GM18498 (cell line): ENCODE measurements around the gene PIP.
A peak's percentile ranks its signal among the peaks of the same experiment; 100 is the strongest.
"Not testable (repeated sequence)": the region's sequence is repeated elsewhere in the genome, so short reads cannot be mapped to it uniquely, and the experiment has no call there.

Source experiments
- ATAC-seq: cut with Tn5 transposase; IDR thresholded peaks from one replicate; pipeline ENCODE4 v1.9.1; 2021; ENCODE audit warnings: mild to moderate bottlenecking, moderate library complexity; ENCODE audit not compliant: unreplicated experiment

Gene PIP, protein sequence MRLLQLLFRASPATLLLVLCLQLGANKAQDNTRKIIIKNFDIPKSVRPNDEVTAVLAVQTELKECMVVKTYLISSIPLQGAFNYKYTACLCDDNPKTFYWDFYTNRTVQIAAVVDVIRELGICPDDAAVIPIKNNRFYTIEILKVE

DNA sequence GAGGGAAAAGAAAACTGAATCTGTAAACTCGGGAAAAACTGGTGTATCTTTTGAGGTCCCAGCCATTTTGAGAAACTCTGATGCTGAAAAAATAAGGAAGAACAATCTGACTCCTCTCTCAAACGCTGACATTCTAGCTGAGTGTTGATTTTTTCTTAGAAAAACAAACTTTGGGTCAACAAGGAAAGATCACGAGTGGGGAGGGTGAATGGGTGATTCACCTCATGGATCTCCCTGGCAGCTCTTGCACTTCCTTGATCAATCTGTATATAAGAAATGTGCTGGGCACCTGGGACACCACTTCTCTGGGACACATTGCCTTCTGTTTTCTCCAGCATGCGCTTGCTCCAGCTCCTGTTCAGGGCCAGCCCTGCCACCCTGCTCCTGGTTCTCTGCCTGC lies at the start of gene PIP:
TSS of gene PIP (plus strand) at position 297 of the 400 bp plus-strand sequence. CDS start at position 337, 40 bp downstream.
- no peak for ATAC-seq

DNA sequence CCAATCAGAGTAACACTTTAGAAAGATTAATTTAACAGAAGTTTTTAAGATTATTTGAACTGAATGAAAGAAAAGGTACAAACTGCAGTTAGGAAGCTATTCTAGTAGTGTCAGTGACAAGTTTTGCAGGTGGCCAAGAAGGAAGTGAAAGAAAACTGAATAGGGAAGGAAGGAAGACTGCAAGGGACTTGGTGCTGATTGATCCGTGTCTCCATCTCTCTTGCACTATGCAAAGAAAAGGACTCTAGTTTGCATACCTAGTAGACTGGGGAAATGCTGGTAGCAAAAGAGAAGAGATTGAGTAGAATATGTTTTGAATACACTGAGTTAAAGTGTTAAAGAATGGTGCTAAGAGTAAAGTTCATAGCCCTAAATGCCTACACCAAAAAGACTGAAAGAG lies 46.8 kb upstream of the PIP start:
- peak; percentile 50 for ATAC-seq

DNA sequence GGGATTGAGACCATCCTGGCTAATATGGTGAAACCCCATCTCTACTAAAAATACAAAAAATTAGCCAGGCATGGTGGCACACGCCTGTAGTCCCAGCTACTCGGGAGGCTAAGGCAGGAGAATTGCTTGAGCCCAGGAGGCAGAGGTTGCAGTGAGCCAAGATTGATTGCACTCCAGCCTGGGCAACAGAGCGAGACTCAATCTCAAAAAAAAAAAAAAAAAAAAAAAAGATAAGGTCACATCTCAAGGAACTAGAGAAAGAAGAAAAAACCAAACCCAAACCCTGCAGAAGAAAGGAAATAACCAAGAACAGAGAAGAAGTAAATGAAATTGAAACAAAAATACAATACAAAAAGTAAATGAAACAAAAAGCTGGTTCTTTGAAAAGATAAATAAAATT lies 46.3 kb upstream of the PIP start:
- not testable (repeated sequence) for ATAC-seq

DNA sequence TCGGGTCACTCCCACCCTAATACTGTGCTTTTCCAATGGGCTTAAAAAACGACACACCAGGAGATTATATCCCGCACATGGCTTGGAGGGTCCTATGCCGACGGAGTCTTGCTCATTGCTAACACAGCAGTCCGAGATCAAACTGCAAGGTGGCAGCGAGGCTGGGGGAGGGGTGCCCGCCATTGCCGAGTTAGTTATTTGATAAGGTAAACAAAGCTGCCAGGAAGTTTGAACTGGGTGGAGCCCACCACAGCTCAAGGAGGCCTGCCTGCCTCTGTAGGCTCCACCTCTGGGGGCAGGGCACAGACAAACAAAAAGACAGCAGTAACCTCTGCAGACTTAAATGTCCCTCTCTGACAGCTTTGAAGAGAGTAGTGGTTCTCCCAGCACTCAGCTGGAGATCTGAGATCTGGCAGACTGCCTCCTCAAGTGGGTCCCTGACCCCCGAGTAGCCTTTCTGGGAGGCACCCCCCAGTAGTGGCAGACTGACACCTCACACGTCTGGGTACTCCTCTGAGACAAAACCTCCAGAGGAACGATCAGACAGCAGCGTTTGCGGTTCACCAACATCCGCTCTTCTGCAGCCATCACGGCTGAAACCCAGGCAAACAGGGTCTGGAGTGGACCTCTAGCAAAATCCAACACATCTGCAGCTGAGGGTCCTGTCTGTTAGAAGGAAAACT lies 43.2 kb upstream of the PIP start:
- ATAC-seq, result not testable (repeated sequence)

DNA sequence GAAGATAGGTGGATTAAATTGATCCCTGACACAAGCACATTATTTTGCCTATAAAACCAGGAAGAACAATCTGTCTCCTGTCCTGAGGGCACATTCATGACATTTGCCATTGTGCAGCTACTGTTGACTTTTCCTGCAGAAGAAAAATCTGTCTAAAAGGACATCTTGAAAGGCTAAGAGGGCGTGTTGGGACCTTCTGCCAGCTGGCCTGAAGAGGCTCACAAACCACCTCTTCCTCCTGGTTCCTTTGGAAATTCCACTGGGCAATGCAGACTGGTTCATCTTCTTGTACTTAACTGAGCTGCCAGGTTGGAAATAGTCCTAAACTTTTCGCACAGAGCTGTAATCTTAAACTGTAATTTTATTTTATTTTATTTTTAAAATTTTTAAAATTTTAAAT lies 35.7 kb upstream of the PIP start:
- no peak for ATAC-seq

DNA sequence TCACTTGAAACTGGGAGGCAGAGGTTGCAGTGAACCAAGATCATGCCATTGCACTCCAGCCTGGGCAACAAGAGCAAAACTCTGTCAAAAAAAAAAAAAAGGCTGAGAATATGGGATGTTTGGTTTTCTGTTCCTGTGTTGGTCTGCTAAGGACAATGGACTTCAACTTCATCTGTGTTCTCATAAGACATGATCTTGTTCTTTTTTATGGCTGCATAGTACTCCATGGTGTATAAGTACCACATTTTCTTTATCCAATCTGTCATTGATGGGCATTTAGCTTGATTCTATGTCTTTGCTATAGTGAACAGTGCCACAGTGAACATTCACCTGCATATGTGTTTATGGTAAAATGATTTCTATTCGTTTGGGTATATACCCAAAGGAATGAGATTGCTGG lies 32.3 kb upstream of the PIP start:
- ATAC-seq, result not testable (repeated sequence)

DNA sequence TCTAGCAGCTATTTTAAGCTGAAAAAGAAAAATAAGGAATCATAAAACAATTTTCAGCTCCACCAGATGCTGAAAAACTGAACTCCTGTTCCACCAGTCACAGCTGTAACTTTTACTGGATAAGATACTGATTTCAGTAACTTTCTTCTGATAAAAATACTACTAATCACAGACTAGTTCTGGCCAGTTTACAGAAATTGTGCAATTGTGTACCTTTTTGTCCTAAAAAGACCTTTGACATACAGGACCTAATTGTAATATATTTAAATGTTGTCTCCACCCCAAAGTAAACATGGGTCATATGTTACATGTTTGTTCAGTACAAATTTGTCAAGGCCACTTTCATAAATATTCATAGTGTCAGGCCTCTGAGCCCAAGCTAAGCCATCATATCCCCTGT lies 27.1 kb upstream of the PIP start:
- no peak for ATAC-seq

DNA sequence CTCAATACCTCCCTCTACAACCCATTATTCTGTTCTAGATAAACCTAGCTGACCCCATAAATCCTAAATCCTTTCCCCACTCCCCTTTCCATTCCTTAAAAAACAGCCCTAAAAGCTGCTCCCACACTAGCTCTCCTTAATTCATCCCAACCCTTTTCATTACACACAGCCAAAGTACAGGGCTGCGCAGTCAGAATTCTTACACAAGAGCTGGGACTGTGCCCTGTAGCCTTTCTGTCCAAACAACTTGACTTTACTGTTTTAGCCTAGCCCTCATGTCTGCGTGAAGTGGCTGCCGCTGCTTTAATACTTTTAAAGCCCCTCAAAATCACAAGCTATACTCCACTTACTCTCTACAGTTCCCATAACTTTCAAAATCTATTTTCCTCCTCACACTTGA lies 23.9 kb upstream of the PIP start:
- ATAC-seq, result not testable (repeated sequence)

DNA sequence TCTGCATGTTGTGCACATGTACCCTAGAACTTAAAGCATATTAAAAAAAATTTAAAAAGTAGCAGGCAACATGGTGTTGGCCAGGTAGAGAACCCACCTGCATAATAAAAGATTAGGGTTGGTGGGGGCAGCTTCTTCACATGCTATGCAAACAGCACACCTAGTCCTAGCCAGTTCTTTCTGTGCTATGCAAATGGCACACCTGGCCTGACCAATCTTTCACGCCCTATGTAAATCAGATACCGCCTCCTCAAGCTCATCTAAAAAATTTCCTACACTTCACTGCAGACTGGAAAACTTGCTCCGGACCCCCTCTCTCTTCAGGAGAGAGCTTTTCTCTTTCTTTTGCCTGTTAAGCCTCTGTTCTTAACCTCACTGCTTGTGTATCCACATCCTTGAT lies 14.5 kb upstream of the PIP start:
- ATAC-seq, result no peak

DNA sequence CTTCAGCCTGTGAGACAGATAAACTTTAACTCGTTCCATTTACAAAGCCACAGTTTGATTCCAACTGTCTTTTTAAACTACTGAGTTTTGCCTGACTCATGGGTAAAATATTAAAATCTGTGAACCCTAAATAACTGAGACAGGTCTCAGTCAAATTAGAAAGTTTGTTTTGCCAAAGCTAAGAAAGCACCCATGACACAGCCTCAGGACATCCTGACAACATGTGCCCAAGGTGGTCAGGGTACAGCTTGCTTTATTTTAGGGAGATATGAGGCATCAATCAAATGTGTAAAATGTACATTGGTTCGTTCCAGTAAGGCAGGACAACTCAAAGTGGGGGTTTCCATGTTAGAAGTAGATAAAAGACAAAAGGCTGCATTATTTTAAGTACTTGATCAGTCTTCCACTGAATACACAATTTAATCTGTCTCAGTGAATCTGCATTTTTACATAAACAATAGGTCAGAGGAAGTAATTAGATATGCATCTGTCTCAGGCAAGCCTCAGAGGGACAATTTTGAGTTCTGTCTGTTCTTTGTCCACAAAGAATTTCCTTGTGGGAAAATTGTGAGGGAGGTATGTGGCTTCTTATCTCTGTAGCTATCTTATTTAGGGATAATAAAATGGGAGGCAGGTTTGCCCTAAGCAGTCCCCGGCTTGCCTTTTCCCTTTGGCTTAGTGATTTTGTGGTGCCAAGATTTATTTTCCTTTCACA lies 11.0 kb upstream of the PIP start:
- no peak for ATAC-seq

DNA sequence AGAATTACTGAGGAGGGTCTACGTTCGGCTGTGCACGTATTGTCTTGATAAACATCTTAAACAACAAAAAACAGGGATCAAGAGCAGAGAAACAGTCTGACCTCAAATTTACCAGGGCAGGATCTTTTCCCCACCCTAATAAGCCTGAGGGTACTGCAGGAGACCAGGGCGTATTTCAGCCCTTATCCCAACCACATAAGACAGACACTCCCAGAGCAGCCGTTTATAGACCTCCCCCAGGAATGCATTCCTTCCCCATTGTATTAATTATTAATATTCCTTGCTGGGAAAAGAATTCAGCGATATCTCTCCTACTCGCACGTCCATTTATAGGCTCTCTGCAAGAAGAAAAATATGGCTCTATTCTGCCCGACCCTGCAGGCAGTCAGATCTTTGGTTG lies 8.6 kb upstream of the PIP start:
- not testable (repeated sequence) for ATAC-seq

DNA sequence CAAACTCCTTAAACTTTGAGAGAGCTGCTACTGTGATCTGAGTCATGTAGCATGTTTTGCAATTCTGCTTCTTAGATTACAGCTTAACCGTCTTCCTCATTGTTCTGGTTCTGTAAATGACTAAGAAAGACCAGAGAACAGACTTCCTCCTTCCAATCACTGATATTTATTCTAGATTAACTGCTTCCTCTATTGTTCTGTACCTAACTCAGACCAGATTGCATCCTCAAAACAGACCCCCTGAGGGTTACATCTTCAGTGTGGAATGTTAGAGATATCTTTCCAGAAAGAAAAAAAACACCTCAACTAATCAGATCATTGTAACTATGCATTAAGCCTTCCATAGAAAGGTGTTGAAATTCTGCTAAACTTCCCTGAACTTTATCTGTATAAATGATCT lies 5.7 kb upstream of the PIP start:
- no peak for ATAC-seq

DNA sequence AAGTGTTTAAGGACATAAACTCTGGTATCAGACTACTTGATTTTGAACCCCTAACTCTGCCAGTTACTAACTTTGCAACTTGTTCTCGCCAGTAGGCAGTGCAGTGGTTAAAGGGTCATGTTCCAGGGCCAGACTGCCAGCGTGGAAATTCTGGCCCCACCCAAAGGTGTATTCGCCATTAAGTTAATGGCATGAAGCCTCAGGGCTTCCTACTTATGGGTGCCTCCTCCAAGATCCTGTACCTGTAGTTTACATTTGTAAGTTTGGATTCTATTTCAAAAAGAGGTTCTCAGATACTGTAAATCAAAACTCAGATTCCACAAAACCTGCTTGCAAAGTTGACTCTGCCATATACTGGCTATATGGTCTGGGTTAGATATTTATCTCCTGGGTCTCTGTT lies 2.8 kb upstream of the PIP start:
- ATAC-seq, result no peak

DNA sequence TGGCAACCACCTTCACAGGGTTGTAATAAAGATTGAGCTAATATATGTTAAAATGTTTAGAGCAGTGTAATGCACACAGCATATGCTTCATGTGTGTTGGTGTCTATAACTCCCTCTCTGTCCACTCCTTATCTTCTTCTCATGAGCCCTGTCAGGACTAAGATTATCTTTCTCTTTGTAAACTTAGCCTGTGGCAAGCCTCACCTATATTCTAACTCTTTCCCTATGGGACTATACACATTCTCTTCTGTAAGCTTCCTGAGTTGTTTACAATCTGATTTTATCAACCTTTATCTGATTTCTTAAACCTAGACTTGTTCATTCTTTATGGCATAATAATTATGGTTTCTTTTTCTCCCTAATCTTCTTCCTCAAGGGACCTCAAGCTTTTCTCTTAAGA lies 2.4 kb upstream of the PIP start:
- no peak for ATAC-seq

DNA sequence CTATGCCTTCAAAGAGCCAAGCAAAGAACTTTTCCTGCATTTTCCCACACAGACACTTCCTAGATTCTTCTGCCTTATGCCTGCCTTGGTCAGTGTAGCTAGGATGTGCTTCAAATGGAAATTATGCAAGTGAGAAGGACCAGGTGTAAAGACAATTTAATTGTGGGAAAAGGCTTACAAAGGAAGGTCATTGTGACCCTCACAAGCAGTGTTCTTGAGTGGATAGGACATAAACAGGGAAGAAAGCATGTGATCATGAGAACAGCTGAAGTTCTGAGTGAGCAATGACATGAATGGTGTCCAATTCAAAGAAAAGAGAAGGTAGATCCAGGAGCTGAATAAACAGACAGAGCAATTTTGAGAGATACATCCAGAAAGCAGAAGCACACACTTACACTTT lies 1.3 kb upstream of the PIP start:
- no peak for ATAC-seq

DNA sequence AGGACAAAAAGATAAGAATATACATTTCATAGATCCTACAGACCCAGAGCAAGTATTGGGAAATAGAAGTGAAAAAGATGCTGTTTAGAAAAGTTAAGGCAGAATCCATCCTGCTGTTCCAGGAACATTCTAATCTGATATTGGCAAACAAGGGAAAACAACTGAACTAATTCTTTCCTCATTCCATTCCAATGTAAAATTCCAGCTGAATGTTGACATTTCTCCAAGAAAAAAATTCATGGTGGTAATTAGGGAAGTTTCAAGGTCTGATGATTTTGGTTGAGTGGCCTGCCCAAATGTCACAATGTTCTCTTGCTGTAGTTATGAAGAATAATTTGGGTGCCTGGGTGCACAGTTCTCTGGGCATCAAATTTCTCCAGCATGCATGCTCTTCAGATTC lies 15.2 kb downstream of the PIP start:
- no peak for ATAC-seq

DNA sequence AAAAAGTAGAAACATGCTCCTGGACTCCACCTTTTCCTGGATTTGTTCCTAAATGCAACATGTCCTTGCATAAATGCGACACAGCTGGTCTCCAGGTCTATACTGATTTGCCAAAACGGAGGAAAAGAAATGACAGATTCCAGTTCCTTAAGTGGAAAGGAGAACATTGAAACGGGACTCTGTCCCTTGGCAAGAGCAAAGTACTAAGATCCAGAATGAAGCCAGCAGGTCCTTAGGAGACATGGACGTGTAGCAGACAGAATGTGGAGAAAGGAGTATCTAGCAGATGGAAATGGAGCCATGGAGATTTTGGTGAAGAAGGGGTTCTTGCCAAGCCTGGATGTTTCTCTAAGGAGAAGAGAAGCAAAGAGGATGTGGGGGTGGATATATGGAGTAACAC lies 16.2 kb downstream of the PIP start:
- no peak for ATAC-seq

DNA sequence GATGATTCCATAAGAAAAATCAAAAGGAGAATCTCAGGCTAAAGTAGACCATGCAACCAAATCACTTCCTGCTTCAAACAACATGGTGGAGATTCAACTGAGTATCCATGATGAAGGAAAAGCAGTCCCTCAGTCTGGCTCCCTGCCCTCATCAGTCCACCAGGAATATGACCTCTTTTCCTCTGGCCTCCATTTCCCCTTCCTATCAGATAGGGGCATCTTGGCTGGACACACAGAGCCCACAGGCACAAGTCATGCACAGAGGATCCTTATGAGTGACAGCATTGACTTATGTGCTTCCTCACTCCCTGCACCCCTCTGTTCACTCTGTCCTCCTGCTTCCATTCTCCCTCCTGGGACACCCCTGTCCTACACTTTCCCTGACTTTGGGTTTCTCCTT lies 16.8 kb downstream of the PIP start:
- no peak for ATAC-seq

DNA sequence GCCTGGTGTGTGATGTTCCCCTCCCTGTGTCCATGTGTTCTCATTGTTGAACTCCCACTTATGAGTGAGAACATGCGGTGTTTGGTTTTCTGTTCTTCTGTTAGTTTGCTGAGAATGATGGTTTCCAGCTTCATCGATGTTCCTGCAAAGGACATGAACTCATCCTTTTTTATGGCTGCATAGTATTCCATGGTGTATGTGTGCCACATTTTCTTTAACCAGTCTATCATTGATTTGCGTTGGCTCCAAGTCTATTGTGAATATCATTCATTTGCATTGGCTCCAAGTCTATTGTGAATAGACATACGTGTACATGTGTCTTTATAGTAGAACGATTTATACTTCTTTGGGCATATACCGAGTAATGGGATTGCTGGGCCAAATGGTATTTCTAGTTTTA lies 18.8 kb downstream of the PIP start:
- ATAC-seq, result not testable (repeated sequence)

DNA sequence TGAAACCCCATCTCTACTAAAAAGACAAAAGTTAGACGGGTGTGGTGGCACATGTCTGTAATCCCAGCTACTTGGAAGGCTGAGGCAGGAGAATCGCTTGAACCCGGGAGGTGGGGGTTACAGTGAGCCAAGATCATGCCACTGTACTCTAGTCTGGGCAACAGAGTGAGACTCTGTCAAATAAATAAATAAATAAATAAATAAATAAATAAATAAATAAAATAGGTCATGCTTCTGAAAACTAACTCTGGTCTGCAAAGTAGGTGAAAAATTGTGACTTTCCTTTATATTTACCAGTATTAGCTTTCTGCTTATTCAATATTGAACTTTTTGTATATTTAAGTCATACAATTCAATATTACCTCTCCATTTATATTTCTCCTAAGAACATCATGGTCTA lies 26.7 kb downstream of the PIP start:
- not testable (repeated sequence) for ATAC-seq

DNA sequence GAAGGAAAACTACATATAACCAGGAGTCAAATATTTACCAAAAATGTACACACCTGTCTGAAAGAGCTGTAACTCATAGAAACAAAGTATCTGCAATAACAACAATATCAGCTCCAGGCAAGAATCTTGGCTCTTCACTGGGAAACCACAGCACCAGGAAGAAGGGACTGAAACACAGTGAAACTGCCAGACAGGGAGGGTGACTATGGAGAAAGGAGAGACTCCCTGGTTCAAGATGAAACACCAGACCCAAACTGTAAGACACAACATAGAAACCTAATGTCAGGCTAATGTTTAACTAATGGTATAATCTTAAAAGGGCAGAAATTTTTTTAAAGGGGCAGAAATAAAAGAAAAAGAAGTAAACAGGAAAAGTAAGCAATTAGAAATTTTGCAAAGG lies 39.8 kb downstream of the PIP start:
- no peak for ATAC-seq

DNA sequence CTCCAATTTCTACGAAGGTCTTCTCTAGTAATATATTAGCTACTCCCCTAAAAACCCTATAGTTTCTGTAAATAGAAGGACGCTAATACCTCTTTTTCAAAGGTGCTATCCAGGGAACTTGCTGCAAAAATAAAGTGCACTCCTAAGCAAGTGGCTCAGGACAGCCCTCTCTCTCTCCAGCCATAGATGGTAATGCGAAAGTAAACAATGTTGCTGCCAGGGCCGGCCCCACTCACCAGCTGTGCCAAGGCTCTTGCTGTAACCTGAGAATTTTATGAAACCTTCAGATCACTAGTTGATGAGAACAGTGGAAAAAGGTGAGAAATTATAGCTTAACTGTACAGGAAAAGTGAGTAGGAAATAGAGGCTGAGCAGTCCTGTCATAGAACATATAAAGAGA lies 40.5 kb downstream of the PIP start:
- no peak for ATAC-seq
